ENCODE results near the gene DTNA. TPM values are rescaled to one million over a fixed set of nuclear protein-coding genes. Genes with fewer than 3 reads are reported as not detected.

DTNA gene
- total RNA-seq, 4 donors from 2014 or later: 22.7 to 60.5 (median 43.7) TPM

DNA sequence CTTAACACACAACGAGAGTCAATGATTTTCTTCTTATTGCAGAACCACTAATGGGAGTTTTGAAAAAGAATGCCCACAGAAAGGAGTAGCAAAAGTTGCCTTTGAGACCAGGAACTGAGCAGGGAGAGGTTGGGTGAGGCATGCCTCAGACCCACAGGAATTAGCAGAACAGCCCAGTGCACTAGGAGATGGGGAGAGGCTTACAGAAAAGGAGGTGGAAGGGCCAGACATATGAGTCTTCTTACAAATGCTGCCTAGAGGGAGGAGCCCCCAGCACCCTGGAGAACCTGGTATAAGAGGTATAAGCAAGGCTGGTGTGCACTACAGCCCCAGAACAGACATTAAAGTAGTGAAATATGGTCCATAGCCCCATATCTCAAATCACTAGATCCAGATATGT lies 162.0 kb downstream of the DTNA start:
- no peak for TF ChIP-seq CTCF (IDR thresholded peaks at IDR 0.05)
- DNase-seq (ENCODE audit: low spot score): no peak
- no peak for ATAC-seq (ENCODE audit: low FRiP score)

GRCh38 chr18:34873986-34874580 lies 164.0 kb downstream of the DTNA start:
- TF ChIP-seq CTCF (IDR thresholded peaks at IDR 0.05): no peak
- ATAC-seq (ENCODE audit: low FRiP score): no peak
- DNase-seq (ENCODE audit: low spot score): no peak

DNA sequence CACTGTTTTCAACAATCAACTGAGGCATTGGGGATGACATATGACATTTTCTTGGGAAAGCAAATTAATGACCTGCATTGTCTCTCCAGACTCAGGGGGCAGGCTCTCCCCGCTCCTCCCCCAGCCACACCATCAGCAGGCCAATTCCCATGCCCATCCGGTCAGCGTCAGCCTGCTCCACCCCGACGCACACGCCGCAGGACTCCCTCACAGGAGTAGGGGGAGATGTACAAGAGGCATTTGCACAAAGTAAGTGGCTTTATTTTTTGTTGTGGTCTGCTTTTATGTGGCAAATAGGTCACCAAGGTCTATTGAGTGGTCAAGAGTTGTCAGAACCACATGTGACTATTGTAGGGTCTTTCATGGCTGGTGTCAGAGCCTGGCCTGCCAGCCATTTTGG lies 165.1 kb downstream of the DTNA start:
- no peak for TF ChIP-seq CTCF (IDR thresholded peaks at IDR 0.05)
- DNase-seq (ENCODE audit: low spot score) (no peak), ATAC-seq (ENCODE audit: low FRiP score) (no peak)

- DNase-seq (ENCODE audit: low spot score) (no peak), ATAC-seq (ENCODE audit: low FRiP score) (no peak)
- no peak for TF ChIP-seq CTCF (IDR thresholded peaks at IDR 0.05)
These were observed 170.3 kb downstream of the DTNA start for GRCh38 chr18:34880403-34880802.

- ATAC-seq (ENCODE audit: low FRiP score): no peak
- DNase-seq (ENCODE audit: low spot score): no peak
- no peak for TF ChIP-seq CTCF (IDR thresholded peaks at IDR 0.05)
These were observed 171.1 kb downstream of the DTNA start for GRCh38 chr18:34880882-34881834.

DNA sequence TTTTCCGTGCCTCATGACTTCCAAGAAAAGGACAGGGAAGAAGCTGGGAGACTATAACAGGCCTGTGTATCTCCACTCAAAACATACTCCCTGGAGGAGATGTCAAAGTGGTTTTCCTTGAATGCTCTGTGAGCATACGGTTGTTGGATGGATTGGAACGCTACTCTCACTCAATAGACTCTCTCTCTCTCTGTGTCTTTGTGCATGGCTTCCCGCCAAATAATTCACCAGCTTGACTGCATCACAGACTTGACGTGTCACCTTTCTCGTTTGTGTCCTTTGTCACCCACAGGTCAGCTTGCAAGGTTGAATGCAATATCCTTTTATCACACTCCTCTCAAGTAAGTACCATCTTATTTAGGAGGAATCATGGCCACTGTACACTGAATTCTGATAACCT lies 174.3 kb downstream of the DTNA start:
- ATAC-seq (ENCODE audit: low FRiP score): no peak

More for the DNA sequence above, 174.3 kb downstream of the DTNA start:
- no peak for TF ChIP-seq CTCF (IDR thresholded peaks at IDR 0.05)
- no peak for DNase-seq (ENCODE audit: low spot score)
